ENCODE data around the gene RAE1.

DNA sequence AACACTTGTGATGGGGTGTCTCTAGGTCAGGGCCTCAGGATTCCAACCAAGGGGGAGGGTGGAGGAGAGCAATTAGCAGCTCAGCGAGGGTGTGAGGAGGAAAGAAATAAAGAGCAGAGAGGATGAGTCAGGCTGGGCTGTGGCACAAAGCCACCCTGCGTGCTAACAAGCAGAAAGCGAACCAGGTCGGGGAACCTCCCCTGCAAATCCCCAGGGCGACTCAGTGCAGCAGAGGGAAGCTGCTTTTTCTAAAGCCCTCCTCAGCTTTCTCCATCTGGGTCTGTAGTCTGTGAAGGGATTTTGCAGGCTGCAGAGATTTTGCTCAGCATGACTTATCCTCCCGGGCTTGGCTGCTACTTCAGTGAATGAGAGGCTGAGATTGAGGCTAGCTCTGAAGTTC is 28.0 kb upstream of the RAE1 start:
- TF ChIP-seq MAFK (IDR thresholded peaks at IDR 0.05; ENCODE audit: low read depth, low read length), result no peak
- TF ChIP-seq, protein P1, sequence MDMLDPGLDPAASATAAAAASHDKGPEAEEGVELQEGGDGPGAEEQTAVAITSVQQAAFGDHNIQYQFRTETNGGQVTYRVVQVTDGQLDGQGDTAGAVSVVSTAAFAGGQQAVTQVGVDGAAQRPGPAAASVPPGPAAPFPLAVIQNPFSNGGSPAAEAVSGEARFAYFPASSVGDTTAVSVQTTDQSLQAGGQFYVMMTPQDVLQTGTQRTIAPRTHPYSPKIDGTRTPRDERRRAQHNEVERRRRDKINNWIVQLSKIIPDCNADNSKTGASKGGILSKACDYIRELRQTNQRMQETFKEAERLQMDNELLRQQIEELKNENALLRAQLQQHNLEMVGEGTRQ (IDR thresholded peaks at IDR 0.05; ENCODE audit: low read depth, low read length), result no peak
- TF ChIP-seq, protein P2, sequence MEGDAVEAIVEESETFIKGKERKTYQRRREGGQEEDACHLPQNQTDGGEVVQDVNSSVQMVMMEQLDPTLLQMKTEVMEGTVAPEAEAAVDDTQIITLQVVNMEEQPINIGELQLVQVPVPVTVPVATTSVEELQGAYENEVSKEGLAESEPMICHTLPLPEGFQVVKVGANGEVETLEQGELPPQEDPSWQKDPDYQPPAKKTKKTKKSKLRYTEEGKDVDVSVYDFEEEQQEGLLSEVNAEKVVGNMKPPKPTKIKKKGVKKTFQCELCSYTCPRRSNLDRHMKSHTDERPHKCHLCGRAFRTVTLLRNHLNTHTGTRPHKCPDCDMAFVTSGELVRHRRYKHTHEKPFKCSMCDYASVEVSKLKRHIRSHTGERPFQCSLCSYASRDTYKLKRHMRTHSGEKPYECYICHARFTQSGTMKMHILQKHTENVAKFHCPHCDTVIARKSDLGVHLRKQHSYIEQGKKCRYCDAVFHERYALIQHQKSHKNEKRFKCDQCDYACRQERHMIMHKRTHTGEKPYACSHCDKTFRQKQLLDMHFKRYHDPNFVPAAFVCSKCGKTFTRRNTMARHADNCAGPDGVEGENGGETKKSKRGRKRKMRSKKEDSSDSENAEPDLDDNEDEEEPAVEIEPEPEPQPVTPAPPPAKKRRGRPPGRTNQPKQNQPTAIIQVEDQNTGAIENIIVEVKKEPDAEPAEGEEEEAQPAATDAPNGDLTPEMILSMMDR (conservative IDR thresholded peaks at IDR 0.05; ENCODE audit: low read depth, low read length), result no peak
- TF ChIP-seq CHD1 (IDR thresholded peaks at IDR 0.05; ENCODE audit: low read depth, low read length), result no peak
- no peak for TF ChIP-seq POLR2A (IDR thresholded peaks at IDR 0.05; ENCODE audit: low read depth, low read length)
- no peak for TF ChIP-seq MAZ (IDR thresholded peaks at IDR 0.05; ENCODE audit: borderline replicate concordance, low read depth, low read length)

Measured in IMR-90 (cell line).